K562 (cell line): ENCODE measurements around the gene CKLF. TPM values are rescaled to one million over a fixed set of nuclear protein-coding genes. Genes with fewer than 3 reads are reported as not detected.

Experiments used
- BRF1 ChIP-seq: IDR thresholded peaks from 3 replicates; pipeline ENCODE4 v1.6.1; 2011; ENCODE audit warnings: borderline replicate concordance, mild to moderate bottlenecking; ENCODE audit not compliant: insufficient read length; ENCODE audit errors: extremely low read depth
- ELF1 ChIP-seq: fragments of 200-800 bp; sonication (Bioruptor generic); IDR thresholded peaks from 2 replicates; pipeline ENCODE4 v1.6.1; 2016; ENCODE audit warnings: missing genetic modification characterization, missing compliant biosample characterization
- ERF ChIP-seq: fragments of 450-650 bp; formaldehyde crosslinking; IDR thresholded peaks from 2 replicates; pipeline ENCODE4 v1.4.0; 2020; ENCODE audit warnings: mild to moderate bottlenecking, mixed read lengths
- IRF2 ChIP-seq: sonication (generic); formaldehyde crosslinking; IDR thresholded peaks from 2 replicates; pipeline ENCODE4 v1.8.1; 2022; ENCODE audit warnings: mild to moderate bottlenecking, missing genetic modification reagents
- KAT2B ChIP-seq: IDR thresholded peaks from one replicate; pipeline ENCODE4 v1.6.1; 2012; ENCODE audit warnings: low read depth, mild to moderate bottlenecking, control low read depth, inconsistent platforms, low read length, moderate library complexity
- MCM2 ChIP-seq: fragments of 450-650 bp; IDR thresholded peaks from 2 replicates; pipeline ENCODE4 v1.6.1; 2017; ENCODE audit warnings: low read depth, mild to moderate bottlenecking
- MEIS2 ChIP-seq: fragments of 450-650 bp; IDR thresholded peaks from 2 replicates; pipeline ENCODE4 v1.6.1; 2014; ENCODE audit warnings: mild to moderate bottlenecking; ENCODE audit not compliant: partially characterized antibody
- RCOR1 ChIP-seq, 2 experiments: IDR thresholded peaks; 2 replicates each; pipeline ENCODE4 v1.6.1; 2012; ENCODE audit warnings: low read depth in 2 of 2, low read length in 2 of 2, borderline replicate concordance in 1 of 2, improper control_type of control experiment in 1 of 2
- RNF2 ChIP-seq: sonication (generic); IDR thresholded peaks from 2 replicates; pipeline ENCODE4 v1.6.1; 2016
- SRSF9 ChIP-seq: fragments of 200-400 bp; formaldehyde crosslinking; IDR thresholded peaks from 2 replicates; pipeline ENCODE4 v1.6.1; 2017; ENCODE audit warnings: low read depth, low read length, borderline replicate concordance
- ZFP30 ChIP-seq: fragments of 250-450 bp; sonication (Bioruptor Pico); IDR thresholded peaks from 2 replicates; pipeline ENCODE4 v1.8.0; 2022; ENCODE audit warnings: moderate library complexity, mild to moderate bottlenecking, inconsistent platforms, borderline replicate concordance
- ZNF175 ChIP-seq: fragments of 200-800 bp; sonication (Bioruptor generic); IDR thresholded peaks from 2 replicates; pipeline ENCODE4 v1.6.1; 2016; ENCODE audit warnings: low read depth, mild to moderate bottlenecking, missing genetic modification characterization, missing compliant biosample characterization
- ZNF224 ChIP-seq: sonication (generic); formaldehyde crosslinking; IDR thresholded peaks from 2 replicates; pipeline ENCODE4 v1.8.0; 2022; ENCODE audit warnings: mild to moderate bottlenecking, missing genetic modification reagents
- ZNF717 ChIP-seq: fragments of 250-450 bp; sonication (Bioruptor Pico); IDR thresholded peaks from 2 replicates; pipeline ENCODE4 v1.5.0; 2021
- ZSCAN32 ChIP-seq: fragments of 450-650 bp; formaldehyde crosslinking; IDR thresholded peaks from 2 replicates; pipeline ENCODE4 v1.4.0; 2020; ENCODE audit warnings: mild to moderate bottlenecking, moderate library complexity
- ZZZ3 ChIP-seq: fragments of 450-650 bp; IDR thresholded peaks from 2 replicates; pipeline ENCODE4 v1.6.1; 2016; ENCODE audit warnings: antibody characterized with exemption, mild to moderate bottlenecking, moderate library complexity
- polyA plus RNA-seq, 8 experiments: library from polyadenylated mRNA; depleted of rRNA in 4 of 8; stranded (reverse) in 5 of 8; unstranded in 3 of 8; fragments of >200 nt; fragmentation: Nextera tagmentation in 2 of 8; fragmentation: Illumina TruSeq in 1 of 8; extraction: Ambion mirVana in 2 of 8; extraction: Trizol in 1 of 8; gene quantifications; 2 replicates each; pipeline versions ENCODE4 v1.2.1 to v1.2.3, GENCODE V29; 2011 to 2014; ENCODE audit warnings: inconsistent platforms in 1 of 8, missing spikeins in 1 of 8
- total RNA-seq, 7 experiments: library from RNA; depleted of rRNA in 6 of 7; stranded (reverse); fragments of >200 nt in 6 of 7; fragmentation: Illumina TruSeq in 2 of 7; extraction: Trizol in 2 of 7; gene quantifications; 2 replicates each; pipeline versions ENCODE4 v1.2.1 to v1.2.3, GENCODE V29; 2011 to 2021; ENCODE audit warnings: low replicate concordance in 1 of 7
- TF ChIP-seq, protein P1 (sequence below): sonication (generic); formaldehyde crosslinking; IDR thresholded peaks from 2 replicates; pipeline ENCODE4 v1.8.1; 2022; ENCODE audit warnings: missing genetic modification reagents
- TF ChIP-seq, protein P2 (sequence below): fragments of 450-650 bp; IDR thresholded peaks from 2 replicates; pipeline ENCODE4 v1.6.1; 2017; ENCODE audit warnings: mild to moderate bottlenecking, moderate library complexity
- TF ChIP-seq, protein P3 (sequence below): sonication (generic); IDR thresholded peaks from 2 replicates; pipeline ENCODE4 v1.6.1; 2016
- TF ChIP-seq, protein P4 (sequence below): fragments of 450-650 bp; IDR thresholded peaks from 2 replicates; pipeline ENCODE4 v1.6.1; 2017; ENCODE audit warnings: antibody characterized with exemption, mild to moderate bottlenecking
- TF ChIP-seq, protein P5 (sequence below), 2 experiments: fragments of 450-650 bp; conservative IDR thresholded peaks; 2 replicates each; pipeline ENCODE4 v1.6.1; 2017; ENCODE audit warnings: mild to moderate bottlenecking in 2 of 2, moderate library complexity in 2 of 2

CKLF gene
- total and polyA plus RNA-seq, 9 of the 15 experiments (the other 6 are each of a cell fraction or from before 2014, with no cell fraction given) = 84.8 to 322 (median 118) TPM

DNA sequence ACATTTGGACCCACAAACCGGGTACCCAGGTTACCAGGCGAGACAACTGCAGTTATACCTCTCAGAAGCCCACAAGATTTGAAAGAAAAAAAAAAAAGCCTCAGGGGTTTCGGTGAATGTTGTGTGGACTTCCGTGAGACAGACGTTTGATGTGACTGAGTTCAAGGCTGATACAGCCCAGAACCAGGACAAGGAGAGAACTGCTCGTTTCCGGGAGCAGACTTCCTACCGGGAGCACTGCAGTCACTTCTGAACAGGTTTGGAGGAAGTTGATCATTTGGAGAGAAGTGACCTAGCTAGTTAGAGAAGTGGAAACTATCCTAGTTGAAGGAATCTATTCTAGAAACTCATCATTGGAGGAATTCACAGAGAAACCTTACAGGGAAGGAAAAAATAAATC is 847 bp downstream of the CKLF start (continued):
- TF ChIP-seq, protein P1, sequence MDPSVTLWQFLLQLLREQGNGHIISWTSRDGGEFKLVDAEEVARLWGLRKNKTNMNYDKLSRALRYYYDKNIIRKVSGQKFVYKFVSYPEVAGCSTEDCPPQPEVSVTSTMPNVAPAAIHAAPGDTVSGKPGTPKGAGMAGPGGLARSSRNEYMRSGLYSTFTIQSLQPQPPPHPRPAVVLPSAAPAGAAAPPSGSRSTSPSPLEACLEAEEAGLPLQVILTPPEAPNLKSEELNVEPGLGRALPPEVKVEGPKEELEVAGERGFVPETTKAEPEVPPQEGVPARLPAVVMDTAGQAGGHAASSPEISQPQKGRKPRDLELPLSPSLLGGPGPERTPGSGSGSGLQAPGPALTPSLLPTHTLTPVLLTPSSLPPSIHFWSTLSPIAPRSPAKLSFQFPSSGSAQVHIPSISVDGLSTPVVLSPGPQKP = no peak
- no peak for TF ChIP-seq RNF2
- no peak for TF ChIP-seq KAT2B
- no peak for TF ChIP-seq SRSF9
- TF ChIP-seq IRF2 (CRISPR knock-in tag) = no peak
- no peak for TF ChIP-seq MEIS2
- TF ChIP-seq ZNF224 (CRISPR knock-in tag) = no peak
- TF ChIP-seq ZFP30 (CRISPR knock-in tag) = no peak
- TF ChIP-seq, protein P2, sequence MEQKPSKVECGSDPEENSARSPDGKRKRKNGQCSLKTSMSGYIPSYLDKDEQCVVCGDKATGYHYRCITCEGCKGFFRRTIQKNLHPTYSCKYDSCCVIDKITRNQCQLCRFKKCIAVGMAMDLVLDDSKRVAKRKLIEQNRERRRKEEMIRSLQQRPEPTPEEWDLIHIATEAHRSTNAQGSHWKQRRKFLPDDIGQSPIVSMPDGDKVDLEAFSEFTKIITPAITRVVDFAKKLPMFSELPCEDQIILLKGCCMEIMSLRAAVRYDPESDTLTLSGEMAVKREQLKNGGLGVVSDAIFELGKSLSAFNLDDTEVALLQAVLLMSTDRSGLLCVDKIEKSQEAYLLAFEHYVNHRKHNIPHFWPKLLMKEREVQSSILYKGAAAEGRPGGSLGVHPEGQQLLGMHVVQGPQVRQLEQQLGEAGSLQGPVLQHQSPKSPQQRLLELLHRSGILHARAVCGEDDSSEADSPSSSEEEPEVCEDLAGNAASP = no peak
- TF ChIP-seq MCM2 = no peak
- no peak for TF ChIP-seq ZSCAN32 (CRISPR knock-in tag)
- no peak for TF ChIP-seq BRF1
- TF ChIP-seq, protein P3, sequence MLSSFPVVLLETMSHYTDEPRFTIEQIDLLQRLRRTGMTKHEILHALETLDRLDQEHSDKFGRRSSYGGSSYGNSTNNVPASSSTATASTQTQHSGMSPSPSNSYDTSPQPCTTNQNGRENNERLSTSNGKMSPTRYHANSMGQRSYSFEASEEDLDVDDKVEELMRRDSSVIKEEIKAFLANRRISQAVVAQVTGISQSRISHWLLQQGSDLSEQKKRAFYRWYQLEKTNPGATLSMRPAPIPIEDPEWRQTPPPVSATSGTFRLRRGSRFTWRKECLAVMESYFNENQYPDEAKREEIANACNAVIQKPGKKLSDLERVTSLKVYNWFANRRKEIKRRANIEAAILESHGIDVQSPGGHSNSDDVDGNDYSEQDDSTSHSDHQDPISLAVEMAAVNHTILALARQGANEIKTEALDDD = peak; percentile 87
- no peak for TF ChIP-seq RCOR1 (IDR thresholded peaks at IDR 0.05; ENCODE audit: borderline replicate concordance in 1 of 2, low read depth in 2 of 2, low read length in 2 of 2)
- TF ChIP-seq ZZZ3 = no peak
- TF ChIP-seq ZNF175 (CRISPR knock-in tag) = no peak
- TF ChIP-seq ELF1 (tag) = 0 out of 2 replicates have a peak, but pooled peaks have one; percentile 23
- TF ChIP-seq ZNF717 = no peak
- TF ChIP-seq, protein P4, sequence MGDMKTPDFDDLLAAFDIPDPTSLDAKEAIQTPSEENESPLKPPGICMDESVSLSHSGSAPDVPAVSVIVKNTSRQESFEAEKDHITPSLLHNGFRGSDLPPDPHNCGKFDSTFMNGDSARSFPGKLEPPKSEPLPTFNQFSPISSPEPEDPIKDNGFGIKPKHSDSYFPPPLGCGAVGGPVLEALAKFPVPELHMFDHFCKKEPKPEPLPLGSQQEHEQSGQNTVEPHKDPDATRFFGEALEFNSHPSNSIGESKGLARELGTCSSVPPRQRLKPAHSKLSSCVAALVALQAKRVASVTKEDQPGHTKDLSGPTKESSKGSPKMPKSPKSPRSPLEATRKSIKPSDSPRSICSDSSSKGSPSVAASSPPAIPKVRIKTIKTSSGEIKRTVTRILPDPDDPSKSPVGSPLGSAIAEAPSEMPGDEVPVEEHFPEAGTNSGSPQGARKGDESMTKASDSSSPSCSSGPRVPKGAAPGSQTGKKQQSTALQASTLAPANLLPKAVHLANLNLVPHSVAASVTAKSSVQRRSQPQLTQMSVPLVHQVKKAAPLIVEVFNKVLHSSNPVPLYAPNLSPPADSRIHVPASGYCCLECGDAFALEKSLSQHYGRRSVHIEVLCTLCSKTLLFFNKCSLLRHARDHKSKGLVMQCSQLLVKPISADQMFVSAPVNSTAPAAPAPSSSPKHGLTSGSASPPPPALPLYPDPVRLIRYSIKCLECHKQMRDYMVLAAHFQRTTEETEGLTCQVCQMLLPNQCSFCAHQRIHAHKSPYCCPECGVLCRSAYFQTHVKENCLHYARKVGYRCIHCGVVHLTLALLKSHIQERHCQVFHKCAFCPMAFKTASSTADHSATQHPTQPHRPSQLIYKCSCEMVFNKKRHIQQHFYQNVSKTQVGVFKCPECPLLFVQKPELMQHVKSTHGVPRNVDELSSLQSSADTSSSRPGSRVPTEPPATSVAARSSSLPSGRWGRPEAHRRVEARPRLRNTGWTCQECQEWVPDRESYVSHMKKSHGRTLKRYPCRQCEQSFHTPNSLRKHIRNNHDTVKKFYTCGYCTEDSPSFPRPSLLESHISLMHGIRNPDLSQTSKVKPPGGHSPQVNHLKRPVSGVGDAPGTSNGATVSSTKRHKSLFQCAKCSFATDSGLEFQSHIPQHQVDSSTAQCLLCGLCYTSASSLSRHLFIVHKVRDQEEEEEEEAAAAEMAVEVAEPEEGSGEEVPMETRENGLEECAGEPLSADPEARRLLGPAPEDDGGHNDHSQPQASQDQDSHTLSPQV = no peak
- TF ChIP-seq, protein P5, sequence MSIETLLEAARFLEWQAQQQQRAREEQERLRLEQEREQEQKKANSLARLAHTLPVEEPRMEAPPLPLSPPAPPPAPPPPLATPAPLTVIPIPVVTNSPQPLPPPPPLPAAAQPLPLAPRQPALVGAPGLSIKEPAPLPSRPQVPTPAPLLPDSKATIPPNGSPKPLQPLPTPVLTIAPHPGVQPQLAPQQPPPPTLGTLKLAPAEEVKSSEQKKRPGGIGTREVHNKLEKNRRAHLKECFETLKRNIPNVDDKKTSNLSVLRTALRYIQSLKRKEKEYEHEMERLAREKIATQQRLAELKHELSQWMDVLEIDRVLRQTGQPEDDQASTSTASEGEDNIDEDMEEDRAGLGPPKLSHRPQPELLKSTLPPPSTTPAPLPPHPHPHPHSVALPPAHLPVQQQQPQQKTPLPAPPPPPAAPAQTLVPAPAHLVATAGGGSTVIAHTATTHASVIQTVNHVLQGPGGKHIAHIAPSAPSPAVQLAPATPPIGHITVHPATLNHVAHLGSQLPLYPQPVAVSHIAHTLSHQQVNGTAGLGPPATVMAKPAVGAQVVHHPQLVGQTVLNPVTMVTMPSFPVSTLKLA (conservative IDR thresholded peaks at IDR 0.05) = no peak
- no peak for TF ChIP-seq ERF
